ENCODE data around the gene ASAP2.

GRCh38 chr2:9228088-9228751, 21.6 kb downstream of the ASAP2 start:
- TF ChIP-seq POLR2AphosphoS5 (IDR thresholded peaks at IDR 0.05; ENCODE audit: low read depth, low read length) (no peak), POLR2A (IDR thresholded peaks at IDR 0.05; ENCODE audit: low read depth, low read length) (no peak), TAF1 (IDR thresholded peaks at IDR 0.05; ENCODE audit: low read depth, low read length) (no peak), SPI1 (IDR thresholded peaks at IDR 0.05; ENCODE audit: low read depth, low read length) (no peak), POU2F2 (IDR thresholded peaks at IDR 0.05; ENCODE audit: low read depth, low read length) (no peak)
